Stomach smooth muscle (tissue), 2 donors: Measurements from ENCODE around the gene LCE7A.

ENCODE experiments used
- H3K27ac ChIP-seq: one replicate; pipeline ENCODE4 v1.7.0; 2013; ENCODE audit warnings: mild to moderate bottlenecking, low read length, inconsistent platforms
- H3K27me3 ChIP-seq, 2 donors: one replicate each; pipeline ENCODE4 v1.7.0; 2013; ENCODE audit warnings: low read length in 2 of 2; ENCODE audit not compliant: insufficient read depth in 2 of 2, control insufficient read depth in 1 of 2
- H3K36me3 ChIP-seq, 2 donors: one replicate each; pipeline ENCODE4 v1.7.0; 2013; ENCODE audit warnings: low read length in 2 of 2; ENCODE audit not compliant: control insufficient read depth in 2 of 2, insufficient read depth in 2 of 2
- H3K4me1 ChIP-seq: one replicate; pipeline ENCODE4 v1.7.0; 2013; ENCODE audit warnings: low read length; ENCODE audit not compliant: control insufficient read depth, insufficient read depth
- H3K4me3 ChIP-seq, 2 donors: one replicate each; pipeline ENCODE4 v1.7.0; 2013; ENCODE audit warnings: low read length in 2 of 2
- H3K9ac ChIP-seq, 2 donors: one replicate each; pipeline ENCODE4 v1.7.0; 2013; ENCODE audit warnings: low read length in 2 of 2, mild to moderate bottlenecking in 1 of 2
- H3K9me3 ChIP-seq, 2 donors: one replicate each; pipeline ENCODE4 v1.7.0; 2013; ENCODE audit warnings: low read length in 2 of 2; ENCODE audit not compliant: control insufficient read depth in 2 of 2
- donor health status: healthy.
- donor health status: Pancreatic carcinoma.

Gene LCE7A

GRCh38 chr1:152859696-152860095 is at the start of gene LCE7A:
Gene LCE7A (plus strand): TSS chr1:152859996. CDS start chr1:152860698, 702 bp downstream.
- no peak within 1 kb of the TSS for H3K4me3 ChIP-seq
- H3K36me3 ChIP-seq = no peaks in the 10 kb centered on the region
- H3K9ac ChIP-seq = no peak within 1 kb of the TSS
- peaks cover 15% of the 10 kb centered on the region for H3K4me1 ChIP-seq
- no peaks in the 10 kb centered on the region for H3K27me3 ChIP-seq
- H3K9me3 ChIP-seq = no peaks in the 10 kb centered on the region
- no peak within 1 kb of the TSS for H3K27ac ChIP-seq

- no peak overlapping the region for H3K9ac ChIP-seq
- no peak overlapping the region for H3K27ac ChIP-seq
- H3K4me1 ChIP-seq = no peaks in the 10 kb centered on the region
- H3K27me3 ChIP-seq = no peaks in the 10 kb centered on the region
- H3K9me3 ChIP-seq = no peaks in the 10 kb centered on the region
- H3K4me3 ChIP-seq = no peak overlapping the region
- no peaks in the 10 kb centered on the region for H3K36me3 ChIP-seq
These were observed 48.7 kb upstream of the LCE7A start for GRCh38 chr1:152811050-152811449.

- Histone ChIP-seq H3K4me3 (no peak within 1 kb of the TSS), H3K27me3 (no peaks in the 10 kb centered on the region)
These were observed 48.1 kb upstream of the LCE7A start, which contains the start of gene LCE1B for GRCh38 chr1:152811671-152812070. Gene LCE1B (plus strand): TSS chr1:152811971. CDS start chr1:152812447, 476 bp downstream.

GRCh38 chr1:152817309-152817708 is 42.5 kb upstream of the LCE7A start:
- no peaks in the 10 kb centered on the region for H3K36me3 ChIP-seq
- no peaks in the 10 kb centered on the region for H3K4me1 ChIP-seq
- no peak overlapping the region for H3K27ac ChIP-seq
- H3K4me3 ChIP-seq = no peak overlapping the region
- no peaks in the 10 kb centered on the region for H3K9me3 ChIP-seq
- H3K27me3 ChIP-seq = no peaks in the 10 kb centered on the region
- H3K9ac ChIP-seq = no peak overlapping the region

More at GRCh38 chr1:152811671-152812070, 48.1 kb upstream of the LCE7A start, which contains the start of gene LCE1B:
- Histone ChIP-seq H3K9ac (no peak within 1 kb of the TSS), H3K9me3 (no peaks in the 10 kb centered on the region), H3K4me1 (no peaks in the 10 kb centered on the region), H3K27ac (no peak within 1 kb of the TSS), H3K36me3 (no peaks in the 10 kb centered on the region)

- Histone ChIP-seq H3K27ac (no peak overlapping the region), H3K4me1 (no peaks in the 10 kb centered on the region), H3K36me3 (no peaks in the 10 kb centered on the region), H3K9me3 (no peaks in the 10 kb centered on the region), H3K27me3 (no peaks in the 10 kb centered on the region), H3K4me3 (no peak overlapping the region), H3K9ac (no peak overlapping the region)
These were observed 36.5 kb upstream of the LCE7A start for GRCh38 chr1:152823294-152823693.

- Histone ChIP-seq H3K36me3 (no peaks in the 10 kb centered on the region), H3K4me3 (no peak overlapping the region), H3K9ac (no peak overlapping the region), H3K27me3 (no peaks in the 10 kb centered on the region), H3K27ac (no peak overlapping the region), H3K4me1 (no peaks in the 10 kb centered on the region), H3K9me3 (no peaks in the 10 kb centered on the region)
These were observed 34.8 kb upstream of the LCE7A start for GRCh38 chr1:152824964-152825363.

GRCh38 chr1:152827173-152827572 is 32.6 kb upstream of the LCE7A start, which contains the start of gene LCE1A:
Gene LCE1A (plus strand): TSS chr1:152827473. CDS start chr1:152827473, 0 bp downstream.
- Histone ChIP-seq H3K4me3 (no peak within 1 kb of the TSS), H3K27me3 (no peaks in the 10 kb centered on the region), H3K9ac (no peak within 1 kb of the TSS), H3K4me1 (no peaks in the 10 kb centered on the region), H3K9me3 (no peaks in the 10 kb centered on the region), H3K36me3 (no peaks in the 10 kb centered on the region), H3K27ac (no peak within 1 kb of the TSS)

GRCh38 chr1:152836870-152837269 is 22.9 kb upstream of the LCE7A start:
- Histone ChIP-seq H3K27me3 (no peaks in the 10 kb centered on the region), H3K27ac (no peak overlapping the region), H3K4me1 (no peaks in the 10 kb centered on the region), H3K9me3 (no peaks in the 10 kb centered on the region), H3K4me3 (no peak overlapping the region), H3K36me3 (no peaks in the 10 kb centered on the region), H3K9ac (no peak overlapping the region)

GRCh38 chr1:152842556-152842955 is 17.2 kb upstream of the LCE7A start, which contains the start of gene LCE6A:
Gene LCE6A (plus strand): TSS chr1:152842856. CDS start chr1:152843521, 665 bp downstream.
- Histone ChIP-seq H3K4me3 (no peak within 1 kb of the TSS), H3K9me3 (no peaks in the 10 kb centered on the region), H3K36me3 (no peaks in the 10 kb centered on the region), H3K4me1 (no peaks in the 10 kb centered on the region), H3K9ac (no peak within 1 kb of the TSS), H3K27me3 (peaks cover 0 to 2% of the 10 kb centered on the region in 2 donors), H3K27ac (no peak within 1 kb of the TSS)

- Histone ChIP-seq H3K9ac (no peak overlapping the region), H3K4me1 (peaks cover 2% of the 10 kb centered on the region), H3K9me3 (no peaks in the 10 kb centered on the region), H3K4me3 (no peak overlapping the region), H3K27ac (no peak overlapping the region), H3K27me3 (no peaks in the 10 kb centered on the region), H3K36me3 (no peaks in the 10 kb centered on the region)
These were observed 4.1 kb upstream of the LCE7A start for GRCh38 chr1:152855661-152856060.

GRCh38 chr1:152858062-152858461 is 1.7 kb upstream of the LCE7A start:
- no peak overlapping the region for H3K4me3 ChIP-seq
- H3K36me3 ChIP-seq = no peaks in the 10 kb centered on the region
- H3K4me1 ChIP-seq = peaks cover 15% of the 10 kb centered on the region
- H3K27me3 ChIP-seq = no peaks in the 10 kb centered on the region
- no peak overlapping the region for H3K27ac ChIP-seq
- no peaks in the 10 kb centered on the region for H3K9me3 ChIP-seq
- H3K9ac ChIP-seq = no peak overlapping the region
